HG03103 (cell line): ENCODE results near the gene HJV.

Experiments used
- ATAC-seq: cut with Tn5 transposase; IDR thresholded peaks from one replicate; pipeline ENCODE4 v1.9.1; 2021; ENCODE audit warnings: low read depth; ENCODE audit not compliant: unreplicated experiment

HJV gene

DNA sequence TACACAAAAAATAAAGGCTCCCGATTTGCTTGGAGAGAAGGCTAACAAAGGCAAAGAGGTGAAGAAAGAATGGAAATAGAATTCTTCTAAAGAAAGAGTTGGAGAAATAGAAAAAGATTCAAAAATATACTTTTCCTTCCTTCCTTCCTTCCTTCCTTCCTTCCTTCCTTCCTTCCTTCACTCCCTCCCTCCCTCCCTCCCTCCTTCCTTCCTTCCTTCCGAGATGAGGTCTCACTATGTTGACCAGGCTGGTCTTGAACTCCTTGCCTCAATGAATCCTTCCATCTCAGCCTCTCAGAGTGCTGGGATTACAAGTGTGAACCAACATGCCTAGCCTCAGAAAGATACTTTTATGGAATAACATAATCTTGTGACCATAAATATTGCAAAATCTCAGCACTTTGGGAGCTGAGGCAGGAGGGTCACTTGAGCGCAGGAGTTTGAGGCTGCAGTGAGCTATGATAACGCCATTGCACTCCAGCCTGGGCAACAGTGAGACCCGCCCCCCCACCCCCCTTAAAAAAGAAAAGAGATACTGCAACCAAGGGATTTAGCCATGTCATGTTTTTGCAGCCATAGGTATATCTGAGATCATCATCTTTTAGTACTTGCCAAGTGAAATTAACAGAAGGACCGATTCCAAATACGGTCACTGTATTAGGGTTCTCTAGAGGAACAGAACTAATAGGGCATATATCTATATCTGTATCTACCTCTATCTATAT lies 1.0 kb upstream of the HJV start:
- no peak for ATAC-seq

GRCh38 chr1:146021050-146021445 lies 487 bp downstream of the HJV start:
- ATAC-seq: no peak

- ATAC-seq: no peak
Measured at GRCh38 chr1:146020058-146021049, 1.2 kb downstream of the HJV start.

GRCh38 chr1:146019231-146020057 lies 2.1 kb downstream of the HJV start:
- no peak for ATAC-seq

GRCh38 chr1:146016891-146017290 lies 4.6 kb downstream of the HJV start:
- no peak for ATAC-seq

GRCh38 chr1:146013559-146013922 lies 8.0 kb downstream of the HJV start:
- ATAC-seq: no peak

- no peak for ATAC-seq
Measured at GRCh38 chr1:146012703-146013558, 8.6 kb downstream of the HJV start.

DNA sequence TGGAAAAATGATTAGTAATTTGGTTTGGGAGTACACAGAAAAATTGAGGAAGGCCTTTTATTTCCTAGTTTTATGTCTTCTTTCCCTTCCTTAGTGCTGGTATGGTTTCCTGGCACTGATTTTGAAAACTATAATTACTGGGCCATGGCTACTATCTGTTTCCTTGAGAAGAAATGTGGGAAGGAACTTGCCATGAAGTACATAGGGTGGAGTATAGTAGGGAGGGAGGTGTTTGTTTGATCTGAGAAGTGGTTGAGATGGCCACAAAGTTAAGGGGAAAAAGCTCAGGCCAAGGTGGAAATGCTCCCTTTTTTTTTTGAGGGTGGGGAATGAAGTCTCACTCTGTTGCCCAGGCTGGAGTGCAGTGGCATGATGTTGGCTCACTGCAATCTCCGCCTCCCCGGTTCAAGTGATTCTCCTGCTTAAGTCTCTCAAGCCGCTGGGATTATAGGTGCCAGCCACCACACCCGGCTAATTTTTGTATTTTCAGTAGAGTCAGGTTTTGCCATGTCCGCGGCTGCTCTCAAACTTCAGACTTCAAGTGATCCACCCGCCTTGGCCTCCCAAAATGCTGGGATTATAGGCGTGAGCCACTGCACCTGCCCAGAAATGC lies 11.3 kb downstream of the HJV start:
- no peak for ATAC-seq

- ATAC-seq: no peak
Measured at GRCh38 chr1:146007489-146008133, 13.9 kb downstream of the HJV start.

DNA sequence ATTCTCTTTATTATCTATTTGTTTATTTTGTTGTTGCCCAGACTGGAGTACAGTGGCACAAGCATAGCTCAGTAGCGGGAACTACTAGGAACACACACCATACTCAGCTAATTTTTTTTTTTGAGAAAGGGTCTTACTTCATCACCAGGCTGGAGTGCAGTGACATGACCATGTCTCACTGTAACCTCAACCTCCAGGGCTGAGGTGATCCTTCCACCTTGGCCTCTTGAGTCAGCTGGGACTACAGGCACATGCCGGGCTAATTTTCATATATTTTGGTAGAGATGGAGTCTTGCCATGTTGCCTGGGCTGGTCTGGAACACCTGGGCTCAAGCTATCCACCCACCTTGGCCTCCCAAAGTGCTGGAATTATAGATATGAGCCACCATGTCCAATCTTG lies 19.8 kb downstream of the HJV start:
- no peak for ATAC-seq

GRCh38 chr1:145999321-146000024 lies 22.1 kb downstream of the HJV start:
- ATAC-seq: no peak

DNA sequence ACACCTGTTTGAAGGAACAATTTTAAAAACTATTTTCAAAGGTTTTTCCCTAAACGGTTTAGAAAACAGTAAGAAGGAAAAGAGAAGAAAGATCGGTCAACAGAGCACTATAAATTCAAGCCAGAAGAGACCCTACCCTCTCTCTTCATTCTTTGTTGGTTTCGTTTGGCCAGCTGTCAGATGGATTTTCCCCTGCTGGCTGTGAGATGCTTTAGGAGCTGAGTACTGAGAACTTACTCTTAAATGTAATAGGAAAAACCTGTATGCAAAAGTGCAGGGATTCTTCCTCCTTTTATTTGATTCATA lies 23.9 kb downstream of the HJV start:
- no peak for ATAC-seq

DNA sequence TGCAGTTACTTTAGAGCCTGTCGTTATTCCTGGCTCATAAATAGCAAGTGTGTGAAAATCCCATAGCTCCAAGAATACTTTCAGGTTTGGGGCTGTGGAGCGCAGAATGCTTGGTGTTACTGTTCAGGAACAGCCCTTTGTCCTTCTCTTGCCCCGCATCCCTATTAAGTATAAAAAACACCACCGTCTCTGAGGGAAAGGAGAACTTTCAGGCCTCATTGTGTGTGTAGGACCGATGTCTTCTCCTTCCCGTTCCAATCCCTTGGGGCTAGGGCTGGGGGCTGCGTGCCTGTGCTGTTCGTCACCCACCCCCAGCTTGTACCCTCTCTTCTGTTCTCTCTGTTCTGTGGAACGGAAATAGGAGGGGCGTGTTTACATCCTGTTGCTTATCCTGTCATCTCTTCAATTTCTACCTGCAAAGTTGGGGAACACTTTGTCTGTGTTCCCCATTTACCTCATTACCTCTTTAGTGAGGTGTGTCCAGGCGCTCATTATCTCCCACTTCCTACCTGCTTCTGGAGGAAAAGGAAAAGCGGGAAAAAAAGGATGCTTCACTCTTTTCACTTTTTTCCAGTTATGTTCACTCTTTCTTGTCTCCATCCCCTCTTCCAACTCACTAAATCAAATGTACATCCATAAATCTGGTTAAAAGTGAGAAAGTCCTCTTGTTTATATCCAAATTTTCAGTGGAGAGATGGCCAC lies 24.4 kb downstream of the HJV start:
- peak; percentile 17 for ATAC-seq

- ATAC-seq: peak; percentile 90
Measured at GRCh38 chr1:145996433-145997015, 25.0 kb downstream of the HJV start, which contains the start of gene TXNIP. Gene TXNIP (minus strand): TSS chr1:145996579. CDS start chr1:145996266, 313 bp downstream.

DNA sequence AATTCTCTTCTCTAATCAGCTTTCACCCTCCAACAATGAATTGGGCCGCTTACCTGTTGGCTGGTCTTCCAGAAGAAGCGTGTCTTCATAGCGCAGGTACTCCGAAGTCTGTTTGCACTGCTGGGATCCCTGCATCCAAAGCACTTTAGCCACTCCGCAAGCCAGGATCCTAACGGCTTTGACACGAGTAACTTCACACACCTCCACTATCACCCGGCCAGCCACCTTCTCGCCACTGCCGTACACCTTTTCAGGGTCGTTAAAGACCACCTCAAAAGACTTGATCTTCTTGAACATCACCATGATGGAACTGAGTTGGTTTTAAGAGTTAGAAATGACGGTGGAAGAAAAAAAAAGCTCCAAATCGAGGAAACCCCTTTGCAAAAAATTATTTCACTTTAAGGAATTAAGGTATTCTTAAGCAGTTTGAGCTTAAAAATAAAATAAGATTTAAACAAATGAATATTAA lies 25.5 kb downstream of the HJV start:
- no peak for ATAC-seq

DNA sequence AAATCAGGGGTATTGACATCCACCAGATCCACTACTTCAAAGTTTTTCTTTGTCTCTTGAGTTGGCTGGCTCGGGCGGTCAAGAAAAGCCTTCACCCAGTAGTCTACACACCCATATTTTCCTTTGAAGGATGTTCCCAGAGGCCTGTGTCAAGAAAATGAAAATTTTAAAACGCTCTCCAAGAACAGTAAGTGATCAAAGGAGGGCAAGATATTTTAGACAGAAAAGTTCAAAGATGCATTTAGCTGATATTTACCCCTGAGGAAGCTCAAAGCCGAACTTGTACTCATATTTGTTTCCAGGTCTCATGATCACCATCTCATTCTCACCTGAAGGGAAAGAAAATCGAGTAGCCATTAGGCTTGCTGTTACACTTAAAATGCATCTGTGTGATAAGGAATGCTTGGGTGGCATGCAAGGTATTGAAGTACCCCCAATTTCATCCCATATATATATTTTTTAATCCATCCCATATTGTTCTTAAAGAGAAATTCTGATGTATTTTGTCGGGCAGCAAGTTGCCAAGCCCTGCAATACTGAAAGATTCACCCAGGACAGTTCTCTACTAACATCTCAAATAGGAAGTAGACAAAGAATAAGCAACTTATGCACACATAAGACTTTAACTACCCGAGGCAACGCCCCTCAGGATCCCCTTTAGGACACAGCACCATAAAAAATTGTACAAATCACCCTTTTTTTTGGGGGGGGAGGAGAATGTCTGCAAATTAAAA lies 26.2 kb downstream of the HJV start:
- no peak for ATAC-seq
